Naive thymus-derived CD4-positive, alpha-beta T cell (primary cell): Measurements from ENCODE around the gene ITIH6. TPM values are rescaled to one million over a fixed set of nuclear protein-coding genes. Genes with fewer than 3 reads are reported as not detected.

ENCODE experiments used
- ATAC-seq: fragments of 150-1000 bp; cut with Tn5 transposase; 2 replicates; pipeline ENCODE4 v1.10.0; 2021; ENCODE audit warnings: mild to moderate bottlenecking, moderate library complexity
- CTCF ChIA-PET: fragments of 350-600 bp; sonication (Branson Sonifier 250); formaldehyde crosslinking; loops from one replicate; lab custom pipeline; 2021; ENCODE audit warnings: antibody characterized with exemption; lab: Charles Lee
- POLR2A ChIA-PET: fragments of 350-600 bp; sonication (Branson Sonifier 250); formaldehyde crosslinking; loops from one replicate; lab custom pipeline; 2021; ENCODE audit warnings: antibody characterized with exemption, inconsistent platforms; lab: Charles Lee
- DNase-seq, 9 donors: peaks; one replicate each; pipeline versions ENCODE4 v3.0.0 to v3.0.0-alpha.2; 2020 to 2022; ENCODE audit warnings: mixed read lengths in 1 of 9
- H3K27ac ChIP-seq: one replicate; pipeline ENCODE4 v1.7.0; 2013; ENCODE audit warnings: mild to moderate bottlenecking, low read depth, low read length, moderate library complexity
- H3K27me3 ChIP-seq, 2 donors: one replicate each; pipeline ENCODE4 v1.7.0; 2013; ENCODE audit warnings: low read length in 2 of 2, mild to moderate bottlenecking in 2 of 2, moderate library complexity in 2 of 2; ENCODE audit not compliant: control insufficient read depth in 2 of 2, insufficient read depth in 2 of 2
- H3K36me3 ChIP-seq, 3 experiments: 1 replicate in 2 of 3; 2 replicates in 1 of 3; pipeline ENCODE4 v1.7.0; 2013; ENCODE audit warnings: low read length in 3 of 3, mild to moderate bottlenecking in 3 of 3, moderate library complexity in 1 of 3; ENCODE audit not compliant: insufficient read depth in 3 of 3, control insufficient read depth in 2 of 3
- H3K4me1 ChIP-seq, 2 donors: one replicate each; pipeline ENCODE4 v1.7.0; 2013; ENCODE audit warnings: low read length in 2 of 2, mild to moderate bottlenecking in 2 of 2, moderate library complexity in 1 of 2; ENCODE audit not compliant: control insufficient read depth in 2 of 2, insufficient read depth in 2 of 2
- H3K4me3 ChIP-seq: 2 replicates; pipeline ENCODE4 v1.7.0; 2013; ENCODE audit warnings: mild to moderate bottlenecking, low read length
- H3K9me3 ChIP-seq, 3 experiments: 1 replicate in 2 of 3; 2 replicates in 1 of 3; pipeline ENCODE4 v1.7.0; 2013; ENCODE audit warnings: low read length in 3 of 3; ENCODE audit not compliant: control insufficient read depth in 2 of 3
- H3K27ac Mint-ChIP-seq, 9 donors: one replicate each; pipeline ENCODE4 v1.8.0; 2020 to 2022; ENCODE audit warnings: mixed read lengths in 9 of 9, mild to moderate bottlenecking in 8 of 9, moderate library complexity in 5 of 9, inconsistent platforms in 2 of 9
- H3K27me3 Mint-ChIP-seq, 5 donors: one replicate each; pipeline ENCODE4 v1.8.0; 2021 to 2022; ENCODE audit warnings: mixed read lengths in 5 of 5, mild to moderate bottlenecking in 1 of 5
- H3K36me3 Mint-ChIP-seq, 5 donors: one replicate each; pipeline ENCODE4 v1.8.0; 2020 to 2022; ENCODE audit warnings: mixed read lengths in 5 of 5, mild to moderate bottlenecking in 3 of 5, inconsistent platforms in 1 of 5
- H3K4me1 Mint-ChIP-seq, 7 donors: one replicate each; pipeline ENCODE4 v1.8.0; 2020 to 2022; ENCODE audit warnings: mixed read lengths in 7 of 7, mild to moderate bottlenecking in 3 of 7, inconsistent platforms in 1 of 7
- H3K4me3 Mint-ChIP-seq, 10 donors: one replicate each; pipeline ENCODE4 v1.8.0; 2020 to 2022; ENCODE audit warnings: mild to moderate bottlenecking in 10 of 10, mixed read lengths in 10 of 10, moderate library complexity in 6 of 10, inconsistent platforms in 2 of 10
- H3K9me3 Mint-ChIP-seq, 11 donors: one replicate each; pipeline ENCODE4 v1.8.0; 2020 to 2022; ENCODE audit warnings: mixed read lengths in 11 of 11, mild to moderate bottlenecking in 4 of 11, inconsistent platforms in 1 of 11, moderate library complexity in 1 of 11
- intact Hi-C, 2 donors: fragments of 100-400 bp; cut with micrococcal nuclease; formaldehyde crosslinking; loops; one replicate each; pipeline ENCODE4 v1.15.1; 2023
- polyA plus RNA-seq, 2 donors: library from polyadenylated mRNA; unstranded; fragments of 300-500 nt; fragmentation: Illumina TruSeq; gene quantifications; one replicate each; pipeline ENCODE4 v1.2.3, GENCODE V29; 2021
- total RNA-seq, 6 experiments: library from RNA in 5 of 6; stranded (reverse) in 5 of 6; gene quantifications; 1 replicate in 5 of 6; 2 replicates in 1 of 6; pipeline ENCODE4 v1.2.3 and lab custom pipeline; 2021 to 2026

The ITIH6 gene
- total and polyA plus RNA-seq, 7 experiments from 2014 or later, result not detected

DNA sequence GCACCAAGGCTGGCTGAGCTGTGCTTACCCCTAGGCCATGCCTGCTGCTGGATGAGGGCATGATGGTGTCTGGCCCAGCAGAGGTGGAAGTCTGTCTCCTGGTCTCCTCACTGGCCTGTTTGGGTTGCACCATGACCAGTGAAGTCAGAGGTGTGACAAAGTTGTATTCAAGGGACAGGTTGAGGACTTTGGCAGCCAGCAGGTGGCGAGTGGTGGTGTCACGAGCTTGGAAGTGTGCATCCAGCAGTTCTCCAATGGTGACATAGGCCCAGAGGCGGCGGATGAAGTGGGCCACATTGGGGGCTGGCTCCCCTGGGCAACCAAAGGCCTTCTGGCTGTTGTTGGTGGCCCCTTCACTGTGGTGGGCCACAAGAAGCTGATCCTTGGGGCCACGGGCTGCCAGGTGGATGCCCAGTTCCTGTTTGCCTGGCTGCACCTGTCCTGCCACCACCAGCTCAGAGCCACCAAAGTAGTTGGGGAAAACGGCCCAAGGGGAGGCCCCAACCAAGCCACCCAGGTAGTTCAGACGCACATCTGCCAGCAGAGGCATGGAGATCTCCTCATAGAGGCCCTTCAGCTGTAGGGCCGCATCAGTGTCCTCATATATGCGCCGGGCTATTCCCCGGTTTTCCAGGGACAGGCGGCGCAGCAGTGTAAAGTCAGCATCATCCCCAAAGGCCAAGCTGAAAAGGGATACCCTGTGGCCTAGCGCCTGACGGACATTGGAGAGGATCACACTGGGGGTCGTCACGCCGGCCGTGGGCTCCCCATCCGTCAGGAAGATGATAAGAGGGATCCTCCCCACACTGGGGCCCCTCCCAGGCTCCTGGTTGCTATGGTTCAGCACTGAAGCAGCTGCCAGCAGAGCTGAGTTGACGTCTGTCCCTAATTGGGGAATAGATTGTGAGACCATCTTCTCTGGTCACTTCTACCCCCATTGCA lies 39.7 kb downstream of the ITIH6 start:
- intact Hi-C loops, result no loop called here
- DNase-seq, result no peak
- ATAC-seq, result no peak
- Histone ChIP-seq H3K27me3 (no peaks in the 10 kb centered on the region), H3K4me3 (no peak overlapping the region), H3K27ac (no peak overlapping the region), H3K4me1 (no peaks in the 10 kb centered on the region), H3K9me3 (no peaks in the 10 kb centered on the region), H3K36me3 (no peaks in the 10 kb centered on the region)
- ChIA-PET CTCF (no interaction called here), POLR2A (no interaction called here)
- Mint-ChIP-seq H3K27ac (peak overlapping the region in 1 of 9 donors; percentile 57), H3K9me3 (peaks cover 0 to 17% (median 5%) of the 10 kb centered on the region in 11 donors), H3K4me1 (no peaks in the 10 kb centered on the region), H3K36me3 (no peaks in the 10 kb centered on the region), H3K27me3 (peaks cover 0 to 12% (median 0%) of the 10 kb centered on the region in 5 donors), H3K4me3 (no peak overlapping the region)

DNA sequence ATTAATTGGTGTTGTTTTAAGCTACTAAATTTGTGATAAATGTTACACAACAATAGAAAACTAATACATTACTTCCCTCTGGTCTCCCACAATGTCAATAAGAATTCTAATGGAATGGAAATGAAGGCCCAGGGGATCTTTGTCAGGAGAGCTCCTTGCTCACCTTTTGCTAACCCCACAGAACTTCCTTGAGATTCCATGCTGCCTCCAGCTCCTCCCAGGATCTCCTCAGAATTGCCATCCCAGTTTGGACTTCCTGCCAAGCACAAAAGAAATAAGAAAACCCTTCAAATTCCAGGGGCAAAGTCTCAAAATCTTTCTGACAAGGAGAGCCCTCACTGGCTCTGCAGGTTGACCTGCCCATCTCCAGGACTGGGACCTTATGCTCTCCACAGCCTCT lies 43.2 kb downstream of the ITIH6 start:
- no peak overlapping the region for H3K4me3 ChIP-seq

DNA sequence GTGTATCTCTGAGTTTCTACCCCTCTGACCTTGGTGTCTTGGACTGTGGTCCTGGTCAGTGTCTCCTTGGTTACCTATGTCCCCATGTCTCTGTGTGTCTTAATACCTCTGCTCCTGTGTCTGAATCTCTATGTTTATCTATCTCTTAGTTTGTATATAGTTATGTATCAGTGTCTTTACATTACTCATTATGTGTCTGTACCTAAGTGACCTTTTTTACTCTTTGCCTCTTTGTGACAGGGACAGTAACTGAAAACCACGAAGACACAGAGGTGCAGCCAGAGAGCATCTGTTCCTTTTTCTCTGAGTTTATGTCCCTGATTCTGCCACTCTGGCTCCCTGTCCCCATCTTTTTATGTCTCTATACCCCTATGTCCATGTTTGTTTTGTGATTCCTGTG lies 49.4 kb downstream of the ITIH6 start:
- ATAC-seq (no peak), DNase-seq (no peak)
- Histone ChIP-seq H3K4me1 (no peaks in the 10 kb centered on the region), H3K4me3 (no peak overlapping the region), H3K27me3 (no peaks in the 10 kb centered on the region), H3K36me3 (no peaks in the 10 kb centered on the region), H3K27ac (no peak overlapping the region), H3K9me3 (no peaks in the 10 kb centered on the region)
- Mint-ChIP-seq H3K9me3 (peaks cover 0 to 1% (median 0%) of the 10 kb centered on the region in 11 donors), H3K4me3 (no peak overlapping the region), H3K4me1 (peaks cover 0 to 2% (median 0%) of the 10 kb centered on the region in 7 donors), H3K36me3 (no peaks in the 10 kb centered on the region), H3K27ac (no peak overlapping the region), H3K27me3 (peaks cover 0 to 4% (median under 1%) of the 10 kb centered on the region in 5 donors)
- ChIA-PET CTCF (no interaction called here), POLR2A (no interaction called here)
- intact Hi-C loops, result no loop called here

More for the DNA sequence above, 43.2 kb downstream of the ITIH6 start:
- Mint-ChIP-seq H3K4me1 (peaks cover 0 to 2% (median 0%) of the 10 kb centered on the region in 7 donors), H3K36me3 (no peaks in the 10 kb centered on the region), H3K27ac (no peak overlapping the region), H3K27me3 (peaks cover 0 to 12% (median 0%) of the 10 kb centered on the region in 5 donors), H3K9me3 (no peaks in the 10 kb centered on the region), H3K4me3 (no peak overlapping the region)
- intact Hi-C loops, result no loop called here
- ChIA-PET CTCF (no interaction called here), POLR2A (no interaction called here)
- H3K36me3 ChIP-seq, result no peaks in the 10 kb centered on the region
- H3K9me3 ChIP-seq, result no peaks in the 10 kb centered on the region
- H3K4me1 ChIP-seq, result no peaks in the 10 kb centered on the region
- DNase-seq (no peak), ATAC-seq (no peak)
- no peak overlapping the region for H3K27ac ChIP-seq
- H3K27me3 ChIP-seq, result no peaks in the 10 kb centered on the region

DNA sequence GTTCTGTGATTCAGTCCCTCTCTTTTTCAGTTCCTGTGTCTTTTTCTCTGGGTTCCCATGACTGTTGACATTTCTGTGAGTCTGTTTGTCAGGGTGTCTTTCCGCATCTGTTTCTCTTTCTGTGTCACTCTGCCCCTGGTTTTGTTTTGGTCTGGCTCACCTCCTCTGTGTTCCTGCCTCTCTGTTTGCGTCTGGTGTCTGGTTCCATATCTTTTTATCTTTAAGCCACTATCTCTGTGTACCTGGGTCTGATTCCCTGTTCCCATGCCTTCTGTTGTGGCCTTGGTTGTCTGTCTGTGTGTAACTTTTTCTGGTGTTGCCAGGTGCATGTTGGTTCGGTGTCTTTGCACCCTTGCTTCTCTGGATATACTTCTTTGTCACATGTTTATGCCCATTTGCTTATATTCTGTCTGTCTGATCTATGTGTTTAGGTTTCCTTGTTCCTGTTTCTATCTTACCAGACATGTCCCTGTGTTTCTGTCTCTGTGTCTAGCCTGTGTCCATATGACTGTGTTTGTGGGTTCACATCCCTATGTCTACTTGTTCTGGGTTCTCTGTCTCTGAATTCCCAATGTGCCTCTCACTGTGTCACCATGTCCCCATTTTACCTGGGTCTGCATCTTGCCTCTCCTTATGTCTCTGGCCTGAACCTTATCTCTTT lies 50.2 kb downstream of the ITIH6 start:
- ChIA-PET CTCF (no interaction called here), POLR2A (no interaction called here)
- Histone ChIP-seq H3K36me3 (no peaks in the 10 kb centered on the region), H3K27me3 (no peaks in the 10 kb centered on the region), H3K4me3 (no peak overlapping the region), H3K9me3 (no peaks in the 10 kb centered on the region), H3K27ac (no peak overlapping the region), H3K4me1 (no peaks in the 10 kb centered on the region)
- H3K4me1 Mint-ChIP-seq, result peaks cover 0 to 2% (median 0%) of the 10 kb centered on the region in 7 donors
- no peak for DNase-seq
- peaks cover 0 to 1% (median 0%) of the 10 kb centered on the region in 11 donors for H3K9me3 Mint-ChIP-seq
- no peak overlapping the region for H3K4me3 Mint-ChIP-seq
- ATAC-seq, result no peak
- intact Hi-C loops, result no loop called here
- no peak overlapping the region for H3K27ac Mint-ChIP-seq
- peaks cover 0 to 5% (median 0%) of the 10 kb centered on the region in 5 donors for H3K27me3 Mint-ChIP-seq
- H3K36me3 Mint-ChIP-seq, result no peaks in the 10 kb centered on the region

DNA sequence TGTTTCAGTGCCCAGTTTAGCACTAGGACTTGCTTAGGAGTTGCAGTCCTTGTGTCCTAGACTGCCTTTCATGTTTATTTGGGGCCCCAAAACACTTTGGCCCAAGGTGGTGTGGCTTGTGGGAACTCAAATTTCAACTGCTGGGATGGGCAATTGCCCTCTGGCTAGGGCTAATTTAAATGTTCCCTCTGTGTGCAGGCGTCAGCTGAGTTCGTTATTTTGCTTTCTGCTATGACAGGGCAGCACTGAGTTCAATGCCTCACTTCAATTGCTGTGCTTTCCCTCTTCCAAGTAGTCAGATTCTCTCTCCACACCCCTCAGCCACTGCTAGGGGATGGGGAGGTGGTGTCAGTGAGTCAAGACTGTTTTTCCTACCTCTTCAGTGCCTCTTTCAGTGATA lies 51.1 kb downstream of the ITIH6 start:
- intact Hi-C loops, result no loop called here
- ATAC-seq (no peak), DNase-seq (no peak)
- H3K9me3 Mint-ChIP-seq, result peaks cover 0 to 1% (median 0%) of the 10 kb centered on the region in 11 donors
- Histone ChIP-seq H3K9me3 (no peaks in the 10 kb centered on the region), H3K4me1 (no peaks in the 10 kb centered on the region), H3K27ac (no peak overlapping the region), H3K36me3 (no peaks in the 10 kb centered on the region), H3K4me3 (no peak overlapping the region), H3K27me3 (no peaks in the 10 kb centered on the region)
- no peaks in the 10 kb centered on the region for H3K36me3 Mint-ChIP-seq
- H3K4me1 Mint-ChIP-seq, result peaks cover 0 to 2% (median 0%) of the 10 kb centered on the region in 7 donors
- ChIA-PET CTCF (no interaction called here), POLR2A (no interaction called here)
- peak overlapping the region in 1 of 9 donors; percentile 9 for H3K27ac Mint-ChIP-seq
- peaks cover 0 to 5% (median 2%) of the 10 kb centered on the region in 5 donors for H3K27me3 Mint-ChIP-seq
- H3K4me3 Mint-ChIP-seq, result no peak overlapping the region

DNA sequence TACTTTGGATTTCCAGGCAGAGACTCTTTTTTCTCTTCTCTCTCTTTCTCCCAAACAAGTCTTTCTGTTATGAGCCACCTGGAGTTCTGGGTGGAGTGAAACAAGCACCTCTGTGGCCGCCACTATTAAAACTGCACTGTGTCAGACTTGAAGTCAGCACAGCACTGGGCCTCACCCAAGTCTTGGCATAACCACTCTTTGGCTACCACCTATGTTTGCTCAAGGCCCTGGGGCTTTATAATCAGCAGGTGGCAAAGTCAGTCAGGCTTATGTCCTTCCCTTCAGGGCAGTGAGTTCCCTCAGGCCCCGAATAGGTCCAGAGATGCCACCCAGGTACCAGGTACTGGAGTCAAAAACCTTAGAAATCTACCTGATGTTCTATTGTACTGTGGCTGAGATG lies 52.4 kb downstream of the ITIH6 start:
- no peak for DNase-seq
- CTCF ChIA-PET, result no interaction called here
- Histone ChIP-seq H3K27ac (no peak overlapping the region), H3K27me3 (no peaks in the 10 kb centered on the region), H3K36me3 (no peaks in the 10 kb centered on the region), H3K4me3 (no peak overlapping the region), H3K9me3 (no peaks in the 10 kb centered on the region), H3K4me1 (no peaks in the 10 kb centered on the region)
- Mint-ChIP-seq H3K27me3 (peaks cover 0 to 5% (median 3%) of the 10 kb centered on the region in 5 donors), H3K36me3 (no peaks in the 10 kb centered on the region), H3K4me3 (no peak overlapping the region), H3K4me1 (peaks cover 0 to 2% (median 0%) of the 10 kb centered on the region in 7 donors), H3K27ac (no peak overlapping the region), H3K9me3 (peaks cover 0 to 1% (median 0%) of the 10 kb centered on the region in 11 donors)
- intact Hi-C loops, result no loop called here
- POLR2A ChIA-PET, result no interaction called here
- no peak for ATAC-seq
